HS-27A (cell line): ENCODE measurements around the gene AP1M1.

Source experiments
- DNase-seq: peaks from one replicate; pipeline ENCODE4 v3.0.0-alpha.2; 2012; ENCODE audit warnings: low read depth, missing footprints

AP1M1 gene

GRCh38 chr19:16232127-16232526 lies 34.4 kb downstream of the AP1M1 start:
- DNase-seq: no peak

- DNase-seq: no peak
These were observed 34.9 kb downstream of the AP1M1 start for GRCh38 chr19:16232568-16232967.

- DNase-seq: no peak
These were observed 35.5 kb downstream of the AP1M1 start for GRCh38 chr19:16233081-16233776.

GRCh38 chr19:16233836-16234551 lies 36.3 kb downstream of the AP1M1 start:
- no peak for DNase-seq

- DNase-seq: no peak
These were observed 37.1 kb downstream of the AP1M1 start for GRCh38 chr19:16234552-16235445.

GRCh38 chr19:16235811-16236652 lies 38.3 kb downstream of the AP1M1 start:
- DNase-seq: no peak

- no peak for DNase-seq
These were observed 46.4 kb downstream of the AP1M1 start for GRCh38 chr19:16244091-16244490.

GRCh38 chr19:16247353-16248182 lies 49.9 kb downstream of the AP1M1 start:
- DNase-seq: peak; percentile 47

- no peak for DNase-seq
These were observed 50.8 kb downstream of the AP1M1 start for GRCh38 chr19:16248380-16249023.

- DNase-seq: no peak
These were observed 52.2 kb downstream of the AP1M1 start for GRCh38 chr19:16249826-16250404.

GRCh38 chr19:16252459-16253205 lies 54.9 kb downstream of the AP1M1 start:
- DNase-seq: no peak

GRCh38 chr19:16254851-16255408 lies 57.2 kb downstream of the AP1M1 start:
- no peak for DNase-seq

GRCh38 chr19:16257509-16258002 lies 59.8 kb downstream of the AP1M1 start:
- DNase-seq: no peak

GRCh38 chr19:16258440-16258903 lies 60.8 kb downstream of the AP1M1 start:
- no peak for DNase-seq

GRCh38 chr19:16259385-16260159 lies 61.9 kb downstream of the AP1M1 start:
- DNase-seq: no peak

- DNase-seq: no peak
These were observed 62.6 kb downstream of the AP1M1 start for GRCh38 chr19:16260160-16260811.

GRCh38 chr19:16260812-16261161 lies 63.1 kb downstream of the AP1M1 start:
- no peak for DNase-seq
